Mammary epithelial cell (primary cell): ENCODE data around the gene ADCY4.
"Not testable (repeated sequence)": the region's sequence is repeated elsewhere in the genome, so short reads cannot be mapped to it uniquely, and the experiment has no call there.

Experiments
- EZH2 ChIP-seq: IDR thresholded peaks from 2 replicates; pipeline ENCODE4 v1.6.1; 2012; ENCODE audit warnings: low read length, inconsistent platforms, borderline replicate concordance
- TF ChIP-seq, protein P1 (sequence below), 2 donors: IDR thresholded peaks in 1 of 2; conservative IDR thresholded peaks in 1 of 2; 2 replicates each; pipeline ENCODE4 v1.5.1; 2011 to 2012; ENCODE audit warnings: inconsistent platforms in 2 of 2, low read length in 2 of 2, mild to moderate bottlenecking in 2 of 2, control low read depth in 1 of 2, low read depth in 1 of 2; ENCODE audit not compliant: insufficient read depth in 1 of 2; ENCODE audit errors: extremely low read depth in 1 of 2

DNA sequence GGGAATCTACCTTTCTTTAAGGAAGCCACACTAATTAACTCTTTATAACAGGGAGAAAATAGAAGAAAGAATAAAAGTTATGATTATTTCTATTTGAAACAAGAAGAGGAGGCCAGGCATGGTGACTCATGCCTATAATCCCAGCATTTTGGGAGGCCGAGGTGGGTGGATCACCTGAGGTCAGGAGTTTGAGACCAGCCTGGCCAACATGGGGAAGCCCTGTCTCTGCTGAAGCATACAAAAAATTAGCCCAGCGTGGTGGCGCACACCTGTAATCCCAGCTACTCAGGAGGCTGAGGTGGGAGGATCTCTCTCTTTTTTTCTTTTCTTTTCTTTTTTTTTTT lies 19.6 kb upstream of the ADCY4 start:
- TF ChIP-seq, protein P1, sequence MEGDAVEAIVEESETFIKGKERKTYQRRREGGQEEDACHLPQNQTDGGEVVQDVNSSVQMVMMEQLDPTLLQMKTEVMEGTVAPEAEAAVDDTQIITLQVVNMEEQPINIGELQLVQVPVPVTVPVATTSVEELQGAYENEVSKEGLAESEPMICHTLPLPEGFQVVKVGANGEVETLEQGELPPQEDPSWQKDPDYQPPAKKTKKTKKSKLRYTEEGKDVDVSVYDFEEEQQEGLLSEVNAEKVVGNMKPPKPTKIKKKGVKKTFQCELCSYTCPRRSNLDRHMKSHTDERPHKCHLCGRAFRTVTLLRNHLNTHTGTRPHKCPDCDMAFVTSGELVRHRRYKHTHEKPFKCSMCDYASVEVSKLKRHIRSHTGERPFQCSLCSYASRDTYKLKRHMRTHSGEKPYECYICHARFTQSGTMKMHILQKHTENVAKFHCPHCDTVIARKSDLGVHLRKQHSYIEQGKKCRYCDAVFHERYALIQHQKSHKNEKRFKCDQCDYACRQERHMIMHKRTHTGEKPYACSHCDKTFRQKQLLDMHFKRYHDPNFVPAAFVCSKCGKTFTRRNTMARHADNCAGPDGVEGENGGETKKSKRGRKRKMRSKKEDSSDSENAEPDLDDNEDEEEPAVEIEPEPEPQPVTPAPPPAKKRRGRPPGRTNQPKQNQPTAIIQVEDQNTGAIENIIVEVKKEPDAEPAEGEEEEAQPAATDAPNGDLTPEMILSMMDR (conservative IDR thresholded peaks at IDR 0.05 in 1 of 2, IDR thresholded peaks at IDR 0.05 in 1 of 2; ENCODE audit: extremely low read depth in 1 of 2, insufficient read depth in 1 of 2, low read depth in 1 of 2, low read length in 2 of 2): not testable (repeated sequence)
- TF ChIP-seq EZH2: not testable (repeated sequence)
